ENCODE measurements around the gene CDC42BPA. TPM values are rescaled to one million over a fixed set of nuclear protein-coding genes. Genes with fewer than 3 reads are reported as not detected.
A peak's percentile ranks its signal among the peaks of the same experiment; 100 is the strongest.

Gene CDC42BPA
- total RNA-seq, 1 experiment from 2014 or later, result 30.1 TPM

DNA sequence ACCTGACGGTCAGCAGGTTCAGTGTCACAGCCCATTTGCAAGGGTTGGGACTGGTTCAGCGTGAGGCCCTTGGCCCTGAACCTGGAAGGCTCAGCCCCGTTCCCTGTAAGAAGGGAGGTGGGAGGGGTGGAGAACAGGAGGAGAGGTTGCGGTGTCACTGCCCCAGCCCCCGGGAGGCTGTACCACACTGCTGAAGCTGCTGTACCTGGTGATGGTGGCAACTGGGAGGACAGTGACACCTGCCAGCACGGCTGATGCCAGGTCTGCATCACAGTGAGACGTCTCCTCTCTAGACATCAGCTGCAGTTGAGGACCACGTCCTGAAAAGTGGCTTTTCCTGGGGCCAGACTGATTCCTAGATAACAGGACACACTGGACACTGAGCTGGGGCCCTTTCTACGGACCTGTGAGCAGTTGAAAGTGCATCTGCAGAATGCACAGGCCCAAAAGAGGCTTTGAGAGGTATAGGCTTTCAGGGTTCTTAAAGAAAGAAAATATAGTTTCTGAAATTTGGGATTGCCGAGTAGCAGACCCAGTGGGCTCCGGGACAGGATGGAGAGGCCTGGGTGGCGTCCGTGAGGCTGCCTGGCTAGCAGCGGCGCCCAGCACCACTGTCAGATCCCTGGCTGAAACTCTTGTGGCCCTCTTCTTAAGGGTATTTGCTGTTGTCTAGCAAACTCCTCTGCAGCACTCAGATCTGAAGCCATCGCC, 330.5 kb downstream of the CDC42BPA start:
- Histone ChIP-seq H3K9me3 (ENCODE audit: control insufficient read depth, low read depth, low read length) (no peaks in the 10 kb centered on the region), H3K79me1 (ENCODE audit: insufficient read depth, low read depth, low read length, poor library complexity, severe bottlenecking) (no peaks in the 10 kb centered on the region), H2BK5ac (ENCODE audit: insufficient read length, low read length) (no peak overlapping the region), H2BK120ac (ENCODE audit: low read depth, low read length, poor library complexity, severe bottlenecking) (no peak overlapping the region), H3T11ph (ENCODE audit: low read length) (no peak overlapping the region), H4K8ac (replicated peaks; ENCODE audit: insufficient read length, low read depth, low read length) (no peak overlapping the region), H4K20me1 (ENCODE audit: control insufficient read depth, insufficient read depth, insufficient read length) (no peaks in the 10 kb centered on the region), H3K14ac (ENCODE audit: insufficient read depth, low read length) (no peak overlapping the region), H3K9ac (ENCODE audit: extremely low read depth, insufficient read length, low read length) (no peak overlapping the region), H4K91ac (ENCODE audit: insufficient read length, low read depth, low read length) (no peak overlapping the region), H3K4ac (ENCODE audit: low read depth, low read length) (no peak overlapping the region), H3K56ac (ENCODE audit: insufficient read length, low read depth, low read length) (no peak overlapping the region), H3K23me2 (ENCODE audit: insufficient read length, low read depth, low read length, poor library complexity, severe bottlenecking) (no peaks in the 10 kb centered on the region), H3K23ac (ENCODE audit: insufficient read length, low read depth, low read length) (no peak overlapping the region), H3K27me3 (ENCODE audit: insufficient read depth, low read length) (no peaks in the 10 kb centered on the region), H2BK15ac (ENCODE audit: low read depth, low read length) (no peak overlapping the region), H3K79me2 (ENCODE audit: insufficient read depth, low read length) (no peaks in the 10 kb centered on the region), H2BK12ac (ENCODE audit: insufficient read length, low read depth, low read length) (no peak overlapping the region), H2AK5ac (ENCODE audit: insufficient read length, low read length) (no peak overlapping the region), H3K18ac (ENCODE audit: insufficient read length, low read depth, low read length) (no peak overlapping the region), H2BK20ac (ENCODE audit: low read depth, low read length, poor library complexity, severe bottlenecking) (no peak overlapping the region), H2AFZ (ENCODE audit: low read length) (no peak overlapping the region), H4K5ac (ENCODE audit: insufficient read length, low read depth, low read length) (no peak overlapping the region), H3K4me1 (ENCODE audit: insufficient read depth, low read length) (no peaks in the 10 kb centered on the region), H3K27ac (ENCODE audit: insufficient read length, low read depth, low read length) (no peak overlapping the region), H3K4me2 (ENCODE audit: insufficient read depth, insufficient read length, low read length) (no peak overlapping the region)
- Mint-ChIP-seq H3K9me3 (no peaks in the 10 kb centered on the region), H3K27ac (peak overlapping the region; percentile 79 to 92 (median 89); a peak in 5 of 7 replicates), H3K27me3 (ENCODE audit: low read depth) (no peaks in the 10 kb centered on the region), H3K36me3 (ENCODE audit: insufficient read depth in 1 of 3, low read depth in 3 of 3) (peaks cover 7 to 24% (median 21%) of the 10 kb centered on the region in 3 experiments), H3K4me1 (peaks cover 14 to 38% of the 10 kb centered on the region in 2 experiments), H3K4me3 (no peak overlapping the region; a peak in 1 of 5 replicates)
- DNase-seq, result no peak
- WGBS (ENCODE audit: extremely low coverage, insufficient read length, low lambda C conversion rate), result no CpG with 5 or more reads among the region's 16 CpGs
- TF ChIP-seq, protein P1, sequence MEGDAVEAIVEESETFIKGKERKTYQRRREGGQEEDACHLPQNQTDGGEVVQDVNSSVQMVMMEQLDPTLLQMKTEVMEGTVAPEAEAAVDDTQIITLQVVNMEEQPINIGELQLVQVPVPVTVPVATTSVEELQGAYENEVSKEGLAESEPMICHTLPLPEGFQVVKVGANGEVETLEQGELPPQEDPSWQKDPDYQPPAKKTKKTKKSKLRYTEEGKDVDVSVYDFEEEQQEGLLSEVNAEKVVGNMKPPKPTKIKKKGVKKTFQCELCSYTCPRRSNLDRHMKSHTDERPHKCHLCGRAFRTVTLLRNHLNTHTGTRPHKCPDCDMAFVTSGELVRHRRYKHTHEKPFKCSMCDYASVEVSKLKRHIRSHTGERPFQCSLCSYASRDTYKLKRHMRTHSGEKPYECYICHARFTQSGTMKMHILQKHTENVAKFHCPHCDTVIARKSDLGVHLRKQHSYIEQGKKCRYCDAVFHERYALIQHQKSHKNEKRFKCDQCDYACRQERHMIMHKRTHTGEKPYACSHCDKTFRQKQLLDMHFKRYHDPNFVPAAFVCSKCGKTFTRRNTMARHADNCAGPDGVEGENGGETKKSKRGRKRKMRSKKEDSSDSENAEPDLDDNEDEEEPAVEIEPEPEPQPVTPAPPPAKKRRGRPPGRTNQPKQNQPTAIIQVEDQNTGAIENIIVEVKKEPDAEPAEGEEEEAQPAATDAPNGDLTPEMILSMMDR (conservative IDR thresholded peaks at IDR 0.05), result no peak

Measured in H9 (cell line).